A549 (cell line): Measurements from ENCODE around the gene BCAS3. TPM values are rescaled to one million over a fixed set of nuclear protein-coding genes. Genes with fewer than 3 reads are reported as not detected.

ENCODE experiments used
- ATAC-seq, 2 experiments: fragments of 200-7000 bp in 1 of 2; fragments of >200 bp in 1 of 2; cut with Nextera tagmentation in 1 of 2; cut with Tn5 transposase in 1 of 2; 3 replicates each; pipeline versions ENCODE4 v1.8.0 to v1.9.1; 2018 to 2020; ENCODE audit warnings: mild to moderate bottlenecking in 1 of 2, moderate library complexity in 1 of 2
- CTCF ChIA-PET: fragments of 300-600 bp; sonication (Branson Sonifier 250); formaldehyde crosslinking; extraction: SDS; loops from one replicate; lab custom pipeline; 2021; ENCODE audit warnings: antibody characterized with exemption, inconsistent platforms; lab: Yijun Ruan, JAX
- POLR2A ChIA-PET: fragments of 350-600 bp; formaldehyde crosslinking; extraction: SDS; loops from one replicate; lab custom pipeline; 2021; ENCODE audit warnings: antibody characterized with exemption, inconsistent platforms; lab: Yijun Ruan, JAX
- DNase-seq, 2 experiments: peaks; one replicate each; pipeline versions ENCODE4 v3.0.0 to v3.0.0-alpha.2; 2011 to 2016; ENCODE audit warnings: low read depth in 1 of 2, low spot score in 1 of 2
- FAIRE-seq: peaks from 2 replicates; lab custom pipeline; 2011; peaks lifted over from hg19 to GRCh38; lab: Jason Lieb, UNC
- H3K27ac ChIP-seq, 2 experiments: fragments of >200 bp; sonication (Bioruptor Twin); formaldehyde crosslinking; 3 replicates each; pipeline ENCODE4 v1.5.1; 2016 to 2017
- H3K4me1 ChIP-seq: fragments of >200 bp; sonication (Bioruptor Twin); formaldehyde crosslinking; 3 replicates; pipeline ENCODE4 v1.6.1; 2016
- H3K4me2 ChIP-seq: fragments of >200 bp; sonication (Bioruptor Twin); formaldehyde crosslinking; 3 replicates; pipeline ENCODE4 v1.6.1; 2016
- H3K4me3 ChIP-seq: fragments of >200 bp; sonication (Bioruptor Twin); formaldehyde crosslinking; 3 replicates; pipeline ENCODE4 v1.5.1; 2016
- H3K9me3 ChIP-seq: fragments of >200 bp; sonication (Bioruptor Twin); formaldehyde crosslinking; 3 replicates; pipeline ENCODE4 v1.6.1; 2016
- BHLHE40 ChIP-seq: IDR thresholded peaks from 2 replicates; pipeline ENCODE4 v1.6.1; 2012; ENCODE audit warnings: low read depth, low read length, inconsistent platforms
- CEBPB ChIP-seq, 2 experiments: fragments of >200 bp in 1 of 2; sonication (Bioruptor Twin) in 1 of 2; formaldehyde crosslinking in 1 of 2; IDR thresholded peaks; 2 replicates each; pipeline ENCODE4 v1.6.1; 2012 to 2016
- CTCF ChIP-seq: fragments of >200 bp; sonication (Bioruptor Twin); formaldehyde crosslinking; IDR thresholded peaks from 3 replicates; pipeline ENCODE4 v1.5.1; 2016
- FOSB ChIP-seq: fragments of 250-450 bp; sonication (Bioruptor Pico); IDR thresholded peaks from 2 replicates; pipeline ENCODE4 v1.5.0; 2020; ENCODE audit warnings: mild to moderate bottlenecking, moderate library complexity
- GATA3 ChIP-seq: IDR thresholded peaks from 2 replicates; pipeline ENCODE4 v1.6.1; 2012; ENCODE audit warnings: borderline replicate concordance
- HOXA7 ChIP-seq: fragments of 250-450 bp; sonication (Bioruptor Pico); IDR thresholded peaks from 2 replicates; pipeline ENCODE4 v1.5.0; 2020; ENCODE audit warnings: mild to moderate bottlenecking, moderate library complexity
- JUNB ChIP-seq: fragments of >200 bp; sonication (Bioruptor Twin); formaldehyde crosslinking; IDR thresholded peaks from 2 replicates; pipeline ENCODE4 v1.6.1; 2016
- MAFK ChIP-seq: fragments of 450-650 bp; IDR thresholded peaks from 2 replicates; pipeline ENCODE4 v1.6.1; 2014; ENCODE audit not compliant: partially characterized antibody
- MYC ChIP-seq: IDR thresholded peaks from 2 replicates; pipeline ENCODE4 v1.6.1; 2012; ENCODE audit warnings: mild to moderate bottlenecking, inconsistent platforms, low read length, improper control_type of control experiment, borderline replicate concordance
- NFE2L2 ChIP-seq: fragments of 150-350 bp; conservative IDR thresholded peaks from 2 replicates; pipeline ENCODE4 v1.6.1; 2014; ENCODE audit warnings: low read length
- POLR2AphosphoS2 ChIP-seq: conservative IDR thresholded peaks from 2 replicates; pipeline ENCODE4 v1.6.1; 2012; ENCODE audit warnings: low read length, improper control_type of control experiment, inconsistent platforms
- RAD21 ChIP-seq, 2 experiments: fragments of >200 bp in 1 of 2; sonication (Bioruptor Twin) in 1 of 2; formaldehyde crosslinking in 1 of 2; IDR thresholded peaks in 1 of 2; conservative IDR thresholded peaks in 1 of 2; 2 replicates in 1 of 2; 3 replicates in 1 of 2; pipeline ENCODE4 v1.6.1; 2012 to 2018; ENCODE audit warnings: inconsistent platforms in 1 of 2
- RARB ChIP-seq: fragments of 250-450 bp; sonication (Bioruptor Pico); IDR thresholded peaks from 2 replicates; pipeline ENCODE4 v1.8.0; 2021; ENCODE audit warnings: mild to moderate bottlenecking, moderate library complexity
- RCOR1 ChIP-seq: fragments of 150-350 bp; IDR thresholded peaks from 2 replicates; pipeline ENCODE4 v1.6.1; 2014; ENCODE audit warnings: antibody characterized with exemption, low read length, low read depth
- TFCP2L1 ChIP-seq: fragments of 250-450 bp; sonication (Bioruptor Pico); IDR thresholded peaks from 2 replicates; pipeline ENCODE4 v1.5.0; 2021; ENCODE audit warnings: mild to moderate bottlenecking
- USF2 ChIP-seq: fragments of 450-650 bp; IDR thresholded peaks from 2 replicates; pipeline ENCODE4 v1.6.1; 2014; ENCODE audit warnings: antibody characterized with exemption
- ZNF302 ChIP-seq: fragments of 250-450 bp; sonication (Bioruptor Pico); IDR thresholded peaks from 2 replicates; pipeline ENCODE4 v1.9.0; 2021; ENCODE audit warnings: inconsistent platforms, mild to moderate bottlenecking, moderate library complexity
- ZSCAN20 ChIP-seq: fragments of 250-450 bp; sonication (Bioruptor Pico); IDR thresholded peaks from 2 replicates; pipeline ENCODE4 v1.8.0; 2022; ENCODE audit warnings: mild to moderate bottlenecking, moderate library complexity
- WGBS: methylation state at CpG from one replicate; pipeline ENCODE4 v1.1.6; 2017; ENCODE audit errors: missing lambda C conversion rate; 5-methylcytosine and 5-hydroxymethylcytosine counted together
- polyA plus RNA-seq, 4 experiments: library from polyadenylated mRNA; depleted of rRNA in 3 of 4; stranded (reverse); fragments of >200 nt; fragmentation: RNase III in 1 of 4; extraction: RNeasy Plus Mini Kit Qiagen cat#74134 plus additional on column Dnase treatment in 1 of 4; gene quantifications; 2 replicates in 3 of 4; 3 replicates in 1 of 4; pipeline ENCODE4 v1.2.3, GENCODE V29; 2011 to 2017
- TF ChIP-seq, protein P1 (sequence below): IDR thresholded peaks from 2 replicates; pipeline ENCODE4 v1.6.1; 2012
- TF ChIP-seq, protein P2 (sequence below): fragments of 250-450 bp; sonication (Bioruptor Pico); IDR thresholded peaks from 2 replicates; pipeline ENCODE4 v1.5.0; 2020; ENCODE audit warnings: low read depth, mild to moderate bottlenecking, moderate library complexity
- TF ChIP-seq, protein P3 (sequence below): fragments of 150-350 bp; IDR thresholded peaks from 2 replicates; pipeline ENCODE4 v1.6.1; 2014; ENCODE audit warnings: low read depth, mild to moderate bottlenecking, low read length

BCAS3 gene
- polyA plus RNA-seq, 2 of the 4 experiments (the other 2 are of a cell fraction), result 14.7 to 43.4 TPM

GRCh38 chr17:61247439-61247838 is 569.8 kb downstream of the BCAS3 start:
- WGBS, result 88% methylated on average over 3 of the region's 3 CpGs
- TF ChIP-seq RAD21 (conservative IDR thresholded peaks at IDR 0.05 in 1 of 2, IDR thresholded peaks at IDR 0.05 in 1 of 2) (no peak), RARB (CRISPR knock-in tag) (no peak), CEBPB (IDR thresholded peaks at IDR 0.05) (no peak), HOXA7 (no peak), ZNF302 (no peak), JUNB (no peak), CTCF (no peak), MYC (no peak), USF2 (no peak), FOSB (CRISPR knock-in tag) (no peak), ZSCAN20 (no peak), POLR2AphosphoS2 (no peak), GATA3 (no peak), RCOR1 (no peak), BHLHE40 (no peak), TFCP2L1 (CRISPR knock-in tag) (no peak), NFE2L2 (no peak)
- TF ChIP-seq, protein P1, sequence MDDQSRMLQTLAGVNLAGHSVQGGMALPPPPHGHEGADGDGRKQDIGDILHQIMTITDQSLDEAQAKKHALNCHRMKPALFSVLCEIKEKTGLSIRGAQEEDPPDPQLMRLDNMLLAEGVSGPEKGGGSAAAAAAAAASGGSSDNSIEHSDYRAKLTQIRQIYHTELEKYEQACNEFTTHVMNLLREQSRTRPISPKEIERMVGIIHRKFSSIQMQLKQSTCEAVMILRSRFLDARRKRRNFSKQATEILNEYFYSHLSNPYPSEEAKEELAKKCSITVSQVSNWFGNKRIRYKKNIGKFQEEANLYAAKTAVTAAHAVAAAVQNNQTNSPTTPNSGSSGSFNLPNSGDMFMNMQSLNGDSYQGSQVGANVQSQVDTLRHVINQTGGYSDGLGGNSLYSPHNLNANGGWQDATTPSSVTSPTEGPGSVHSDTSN, result no peak
- TF ChIP-seq, protein P2, sequence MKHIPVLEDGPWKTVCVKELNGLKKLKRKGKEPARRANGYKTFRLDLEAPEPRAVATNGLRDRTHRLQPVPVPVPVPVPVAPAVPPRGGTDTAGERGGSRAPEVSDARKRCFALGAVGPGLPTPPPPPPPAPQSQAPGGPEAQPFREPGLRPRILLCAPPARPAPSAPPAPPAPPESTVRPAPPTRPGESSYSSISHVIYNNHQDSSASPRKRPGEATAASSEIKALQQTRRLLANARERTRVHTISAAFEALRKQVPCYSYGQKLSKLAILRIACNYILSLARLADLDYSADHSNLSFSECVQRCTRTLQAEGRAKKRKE (CRISPR knock-in tag), result no peak
- TF ChIP-seq, protein P3, sequence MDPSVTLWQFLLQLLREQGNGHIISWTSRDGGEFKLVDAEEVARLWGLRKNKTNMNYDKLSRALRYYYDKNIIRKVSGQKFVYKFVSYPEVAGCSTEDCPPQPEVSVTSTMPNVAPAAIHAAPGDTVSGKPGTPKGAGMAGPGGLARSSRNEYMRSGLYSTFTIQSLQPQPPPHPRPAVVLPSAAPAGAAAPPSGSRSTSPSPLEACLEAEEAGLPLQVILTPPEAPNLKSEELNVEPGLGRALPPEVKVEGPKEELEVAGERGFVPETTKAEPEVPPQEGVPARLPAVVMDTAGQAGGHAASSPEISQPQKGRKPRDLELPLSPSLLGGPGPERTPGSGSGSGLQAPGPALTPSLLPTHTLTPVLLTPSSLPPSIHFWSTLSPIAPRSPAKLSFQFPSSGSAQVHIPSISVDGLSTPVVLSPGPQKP, result no peak
- DNase-seq, result no peak
- Histone ChIP-seq H3K4me1 (peaks cover 44% of the 10 kb centered on the region), H3K4me3 (no peak overlapping the region), H3K9me3 (no peaks in the 10 kb centered on the region), H3K4me2 (no peak overlapping the region), H3K27ac (no peak overlapping the region; a peak in 2 of 6 replicates)
- POLR2A ChIA-PET, result no interaction called here
- CTCF ChIA-PET, result no interaction called here
- no peak for FAIRE-seq
- no peak for ATAC-seq

GRCh38 chr17:61248399-61248798 is 570.7 kb downstream of the BCAS3 start:
- no peak overlapping the region for H3K4me3 ChIP-seq
- POLR2A ChIA-PET, result no interaction called here
- DNase-seq (peak in 1 of 2 experiments; percentile 71), FAIRE-seq (no peak), ATAC-seq (peak in 1 of 2 experiments; percentile 61; a peak in 3 of 6 replicates)
- peaks cover 44% of the 10 kb centered on the region for H3K4me1 ChIP-seq
- H3K9me3 ChIP-seq, result no peaks in the 10 kb centered on the region
- 85% methylated on average over 2 of the region's 2 CpGs for WGBS
- peak overlapping the region; percentile 19 to 33; a peak in 2 of 6 replicates for H3K27ac ChIP-seq
- peak overlapping the region; percentile 33 for H3K4me2 ChIP-seq
- TF ChIP-seq MAFK (peak; percentile 60), BHLHE40 (no peak), GATA3 (0 out of 2 replicates have a peak, but pooled peaks have one; percentile 12)
- TF ChIP-seq, protein P2 (CRISPR knock-in tag), result no peak
- TF ChIP-seq, all 56 proteins: peak for 2
- CTCF ChIA-PET, result interaction anchor here (0.6 kb wide), 1 partner anchor 110 kb away, joined by 3 read pairs; no protein-coding TSS in a partner anchor
